Measurements from ENCODE around the gene CA10.

Gene CA10

DNA sequence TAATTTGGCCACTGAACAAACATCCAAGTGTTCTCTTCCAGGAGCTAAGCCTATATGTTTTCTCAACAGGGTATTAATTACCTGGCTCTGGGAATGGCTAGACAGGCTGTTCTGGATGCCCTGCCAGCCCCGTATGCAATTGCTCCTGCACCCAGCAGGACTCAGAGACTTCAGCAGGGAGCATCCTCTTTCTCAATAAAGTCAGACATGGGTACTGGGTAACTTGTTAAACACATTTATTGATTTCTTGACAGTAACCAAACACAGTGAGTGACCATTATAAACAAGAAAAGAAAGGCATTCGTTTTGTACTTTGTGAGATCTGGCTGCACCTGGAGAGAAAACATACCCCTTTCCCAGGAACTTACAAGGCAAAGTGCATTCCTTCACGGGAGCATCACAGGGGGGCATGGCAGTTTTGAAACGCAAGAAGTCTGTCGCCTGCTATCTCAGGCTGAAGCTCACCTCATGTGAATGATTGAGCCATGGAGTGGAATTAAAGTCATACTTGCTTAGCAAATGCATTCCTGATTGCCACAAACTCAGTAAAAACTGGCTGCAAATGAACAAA, 528.3 kb downstream of the CA10 start:
- no peak for DNase-seq

DNA sequence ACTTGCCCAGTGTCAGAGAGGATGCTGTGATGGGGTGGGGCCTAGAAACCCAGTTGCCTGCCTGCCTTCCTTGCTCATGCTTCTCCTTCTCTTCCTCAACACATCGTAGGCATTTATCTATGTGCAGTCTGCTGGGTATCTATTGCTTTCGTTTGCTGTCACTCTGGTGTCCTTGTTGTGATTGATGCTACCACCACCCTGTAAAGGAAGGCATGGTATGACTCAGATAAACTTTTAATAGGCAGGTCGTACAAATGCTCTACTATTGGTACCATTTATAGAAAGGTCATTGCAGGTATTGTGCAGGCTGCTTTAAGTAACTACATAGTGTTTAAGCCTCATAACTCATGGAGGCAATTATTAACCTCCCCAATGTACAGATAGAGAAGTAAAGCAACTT, 529.3 kb downstream of the CA10 start:
- no peak for DNase-seq

DNA sequence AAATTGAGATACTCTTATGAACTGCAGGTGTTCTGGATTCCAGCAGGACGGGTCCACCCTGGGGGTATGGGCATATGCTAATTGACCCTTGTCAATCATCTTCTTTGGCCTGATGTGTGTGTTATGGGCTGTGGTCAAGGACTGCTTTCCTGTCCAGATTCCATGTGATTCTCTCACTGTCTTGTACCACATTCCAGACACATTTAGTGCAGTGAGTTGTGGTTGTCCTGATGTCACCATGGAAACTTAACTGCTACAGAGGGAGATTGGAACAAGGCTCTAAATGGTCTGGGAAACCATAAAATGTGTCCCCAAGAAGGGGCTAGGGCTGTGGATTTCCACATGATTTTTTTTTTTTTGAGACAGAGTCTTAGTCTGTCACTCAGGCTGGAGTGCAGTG, 530.7 kb downstream of the CA10 start:
- DNase-seq: no peak

DNA sequence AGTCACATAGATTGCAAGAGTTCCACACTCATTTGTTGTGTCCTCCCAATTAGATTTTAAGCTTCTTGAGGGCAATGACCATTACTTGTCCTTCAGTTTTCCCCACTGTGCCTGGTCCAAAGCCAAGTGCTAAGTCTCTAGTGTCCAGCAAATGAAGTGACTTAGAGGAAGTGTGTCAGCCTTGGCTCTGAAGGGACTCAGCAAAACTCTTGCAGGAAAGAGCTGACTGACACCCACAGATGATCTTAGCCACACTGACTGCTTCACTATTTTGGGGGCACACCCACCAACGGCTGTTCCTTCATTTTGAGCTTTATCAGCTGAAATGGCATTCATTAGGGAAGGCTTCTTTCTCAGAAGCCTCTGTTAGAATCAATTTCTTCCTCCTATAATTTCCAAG, 540.0 kb downstream of the CA10 start:
- DNase-seq: no peak

DNA sequence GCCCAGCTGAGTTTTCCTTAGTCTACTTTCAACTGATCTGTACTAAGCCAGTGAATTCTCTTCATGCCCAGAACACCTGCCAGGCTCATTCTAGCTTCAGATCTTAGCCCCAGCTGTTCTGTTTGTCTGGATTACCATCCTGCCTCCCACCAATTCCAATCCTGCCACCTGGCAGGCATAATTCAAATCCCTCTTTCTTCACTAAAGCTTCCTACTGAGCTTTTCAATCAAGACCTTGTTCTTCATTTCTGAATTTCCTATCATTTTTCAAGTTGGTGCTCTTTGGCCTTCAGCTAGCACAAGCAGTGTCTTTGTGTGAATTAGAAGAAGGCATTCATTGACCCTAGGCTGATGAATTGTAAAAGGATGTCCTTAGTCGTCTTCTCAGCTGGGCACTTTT, 540.5 kb downstream of the CA10 start:
- no peak for DNase-seq

DNA sequence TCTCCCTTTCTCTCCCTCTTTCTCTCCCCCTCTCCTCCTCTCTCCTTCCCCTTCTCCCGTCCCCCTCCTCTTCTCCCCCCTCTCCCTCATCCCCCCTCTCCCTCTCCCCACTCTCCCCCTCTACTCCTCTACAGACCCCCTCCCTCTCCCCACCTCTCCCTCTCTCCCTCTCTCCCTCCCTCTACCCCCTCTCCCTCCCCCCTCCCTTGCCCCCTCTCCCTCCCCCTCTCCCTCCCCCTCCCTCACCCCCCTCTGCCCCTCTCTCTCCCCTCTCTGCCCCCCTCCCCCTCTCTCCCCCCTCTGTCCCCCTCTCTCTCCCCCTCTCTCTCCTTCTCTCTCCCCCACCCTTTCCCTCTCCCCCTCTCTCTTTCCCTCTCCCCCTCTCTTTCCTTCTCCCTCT, 545.3 kb downstream of the CA10 start:
- no peak for DNase-seq

DNA sequence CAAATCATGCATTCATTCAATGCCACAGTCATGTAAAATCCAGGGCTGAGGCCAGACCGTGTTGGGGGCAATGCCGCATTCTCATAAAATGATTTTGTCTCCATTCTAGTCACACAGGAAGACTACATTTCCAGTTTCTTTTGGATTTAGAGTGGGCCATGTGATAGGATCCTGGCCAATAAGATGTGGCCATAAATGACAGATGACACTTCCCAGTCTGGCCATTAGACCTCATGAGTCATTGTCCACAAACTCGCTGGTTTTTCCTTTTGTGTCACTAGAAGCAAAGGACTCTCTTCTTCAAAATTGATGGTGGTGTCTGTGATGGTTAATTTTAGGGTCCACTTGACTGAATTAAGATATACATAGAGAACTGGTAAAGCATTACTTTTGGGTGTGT, 545.8 kb downstream of the CA10 start:
- no peak for DNase-seq

DNA sequence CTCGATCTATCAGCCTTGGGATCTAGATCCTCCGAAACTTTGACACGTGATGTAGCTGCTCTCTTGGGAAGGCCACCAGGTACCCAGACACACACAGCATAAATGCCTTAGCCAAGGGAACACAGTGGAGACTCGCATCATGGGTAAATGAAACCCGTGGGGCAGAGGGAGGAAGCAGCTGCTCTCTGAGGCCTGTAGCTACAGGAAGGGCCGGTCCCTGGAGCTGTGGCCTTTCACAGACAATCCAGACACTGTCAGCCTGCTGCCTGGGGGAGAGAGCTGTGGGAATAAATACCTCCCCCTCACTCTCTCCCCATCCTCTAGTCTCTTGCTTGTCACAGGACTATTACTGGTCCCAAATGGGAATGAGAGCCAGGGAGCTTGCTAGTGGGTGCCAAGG, 546.9 kb downstream of the CA10 start:
- DNase-seq: no peak

DNA sequence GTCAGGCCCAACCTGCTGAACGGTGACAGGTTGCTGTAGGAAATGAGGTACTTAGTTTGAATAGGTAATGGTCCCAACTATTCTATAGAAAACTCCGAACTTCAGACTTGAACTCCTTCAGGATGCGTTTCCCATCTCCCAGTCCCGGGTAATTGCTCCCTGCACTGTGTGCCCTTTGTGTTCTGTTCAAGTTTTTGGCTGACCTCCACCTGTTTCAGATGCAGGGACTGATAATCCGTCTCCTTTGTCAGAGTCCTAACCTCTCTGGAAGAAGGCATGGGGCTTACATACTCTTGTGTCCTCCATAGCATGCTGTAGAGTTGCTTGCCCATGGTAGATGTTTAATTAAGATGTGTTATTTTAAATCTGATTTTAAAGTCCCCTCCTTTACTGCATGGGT, 547.7 kb downstream of the CA10 start:
- DNase-seq: no peak

DNA sequence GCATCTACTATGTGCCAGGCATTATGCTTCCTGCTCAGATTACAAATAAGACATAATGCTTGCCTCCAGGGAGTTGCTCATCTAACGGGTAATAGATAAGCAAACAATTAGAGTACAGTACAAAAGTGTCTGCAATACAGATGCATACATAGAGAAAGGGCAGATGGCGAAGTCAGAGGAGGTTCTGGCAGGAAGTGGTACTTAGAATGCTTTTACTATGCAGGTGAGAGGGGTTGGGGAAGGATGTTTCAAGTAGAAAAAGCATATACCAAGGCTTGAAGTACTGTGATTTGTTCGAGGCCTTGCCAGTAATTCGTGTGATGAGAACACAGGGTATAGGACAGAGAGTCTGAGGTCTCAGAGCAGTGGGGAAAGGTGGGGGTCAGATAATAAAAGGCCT, 548.4 kb downstream of the CA10 start:
- DNase-seq: no peak

DNA sequence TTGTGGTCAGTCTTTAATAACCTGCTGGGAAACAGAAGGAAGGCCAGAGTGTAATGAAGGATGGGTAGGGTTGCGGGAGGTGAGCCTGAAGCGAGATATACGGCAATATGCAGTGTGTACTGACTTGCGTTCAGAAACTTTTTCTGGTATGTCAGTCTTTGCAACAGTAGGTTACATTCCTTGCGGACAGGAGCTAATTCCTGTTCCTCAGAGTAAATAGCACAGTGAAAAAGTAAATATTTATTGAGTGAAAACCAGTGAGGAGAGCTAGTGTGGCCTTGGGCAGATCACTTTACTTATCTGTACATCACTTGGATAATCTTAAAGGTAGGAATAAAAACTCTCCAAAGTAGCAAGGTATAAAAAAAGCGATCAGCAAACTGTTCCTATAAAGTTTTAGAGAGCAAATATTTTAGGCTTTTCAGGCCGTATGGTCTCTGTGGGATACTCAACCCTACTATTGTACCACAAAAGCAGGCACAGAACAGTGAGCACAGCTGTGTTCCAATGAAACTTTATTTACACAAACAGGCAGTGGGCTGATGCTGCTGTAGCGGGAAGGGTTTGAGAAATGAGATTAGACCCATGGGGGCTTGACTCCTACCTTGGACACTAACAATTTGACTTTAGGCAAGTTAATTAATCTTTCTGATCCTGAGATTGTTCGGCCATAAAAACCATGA, 550.1 kb downstream of the CA10 start:
- DNase-seq: no peak

DNA sequence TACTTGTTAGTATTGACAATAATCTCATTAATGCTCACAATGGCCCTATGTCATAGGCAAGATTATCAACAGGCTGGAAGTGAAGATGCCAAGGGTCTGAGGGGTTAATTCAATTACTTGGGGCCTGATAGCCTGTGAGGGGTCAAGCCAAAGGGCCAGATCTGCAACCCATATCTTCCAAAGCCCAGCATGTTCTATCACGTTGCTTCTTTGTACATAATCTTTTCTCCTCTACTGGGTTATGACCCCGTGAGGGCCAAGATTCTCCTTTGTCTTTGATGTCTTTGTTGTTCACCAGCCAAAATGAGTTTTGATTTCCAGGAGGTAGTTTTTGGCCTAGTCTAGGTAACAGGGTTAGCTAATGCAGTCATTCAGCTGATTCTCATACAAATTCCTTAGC, 551.0 kb downstream of the CA10 start:
- no peak for DNase-seq

DNA sequence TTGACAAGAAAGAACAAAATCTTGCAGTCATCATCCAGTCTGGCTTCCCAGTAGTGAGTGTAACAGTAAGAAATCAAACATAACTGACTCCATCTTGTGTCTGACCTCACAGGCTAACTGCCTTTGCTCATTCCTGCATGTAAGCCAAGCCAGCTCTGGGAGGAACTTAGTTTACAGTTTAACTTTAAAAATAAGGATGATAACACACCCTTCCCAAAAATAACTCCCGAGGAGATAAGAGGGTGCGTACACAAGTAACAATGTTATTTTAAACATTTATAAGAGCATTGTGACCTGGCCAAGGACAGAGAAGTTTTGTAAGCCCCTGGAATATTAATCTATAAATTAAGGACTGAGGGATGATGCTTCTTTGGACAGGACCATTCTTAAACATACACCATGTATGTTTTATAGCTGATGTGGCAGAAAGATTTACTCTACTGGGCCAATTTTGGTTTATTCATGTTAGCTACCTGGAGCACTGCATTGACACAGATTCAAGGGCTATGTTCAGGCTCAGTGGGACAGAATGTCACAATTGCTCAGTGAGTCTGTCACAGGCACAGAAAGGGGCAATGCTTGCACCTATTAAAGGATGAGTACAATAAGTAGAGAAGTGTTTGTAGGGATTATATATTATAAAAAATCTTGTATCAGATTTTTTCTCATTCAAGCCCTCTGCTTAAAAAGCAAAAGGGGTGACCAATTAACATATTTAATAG, 554.1 kb downstream of the CA10 start:
- no peak for DNase-seq

DNA sequence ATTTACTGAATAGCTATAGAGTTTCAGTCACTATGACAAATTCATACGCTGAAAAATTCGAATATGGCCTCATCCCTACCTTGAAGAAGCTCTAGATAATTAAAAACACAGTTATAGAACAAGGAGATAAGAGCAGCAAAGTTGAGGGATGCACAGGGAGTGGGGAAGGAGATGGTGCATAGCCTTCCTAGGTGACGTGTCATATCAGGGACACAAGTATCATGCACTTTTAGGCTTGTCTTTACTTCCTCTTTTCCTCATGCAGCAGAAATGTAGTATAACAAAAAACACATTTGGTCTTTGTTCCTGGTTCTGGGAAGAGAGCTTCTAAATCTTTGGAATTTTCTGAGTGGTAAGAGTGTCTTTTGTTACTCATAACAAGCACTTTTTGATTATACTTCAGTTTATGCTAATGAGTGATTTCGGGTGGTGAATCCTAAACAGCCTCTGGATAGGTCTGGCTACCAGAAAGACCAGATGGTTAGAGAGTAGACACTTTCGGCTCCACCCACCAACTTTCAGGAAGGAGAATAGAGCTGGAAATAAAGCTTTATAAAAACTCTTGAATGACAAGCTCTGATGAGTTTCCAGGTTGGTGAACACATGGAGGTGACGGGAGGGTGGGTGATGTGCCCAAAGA, 556.8 kb downstream of the CA10 start:
- DNase-seq: no peak

DNA sequence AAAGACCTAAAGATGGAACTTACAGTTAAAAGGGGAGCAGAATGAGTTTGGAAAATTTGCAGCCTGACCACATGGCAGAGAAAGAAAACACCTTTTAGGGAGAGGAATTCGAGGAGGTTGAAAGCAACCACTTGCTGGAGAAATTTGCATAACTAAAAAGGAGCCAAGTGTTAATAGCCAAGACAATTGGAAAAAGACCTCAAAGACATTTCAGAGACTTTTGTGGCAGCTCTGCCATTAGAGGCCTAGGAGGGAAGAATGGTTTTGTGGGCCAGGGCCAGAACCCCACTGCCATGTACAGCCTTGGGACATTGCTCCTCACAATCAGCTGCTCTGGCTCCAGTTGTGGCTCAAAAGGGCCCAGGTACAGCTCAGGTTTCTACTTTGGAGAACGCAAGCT, 559.7 kb downstream of the CA10 start:
- no peak for DNase-seq

DNA sequence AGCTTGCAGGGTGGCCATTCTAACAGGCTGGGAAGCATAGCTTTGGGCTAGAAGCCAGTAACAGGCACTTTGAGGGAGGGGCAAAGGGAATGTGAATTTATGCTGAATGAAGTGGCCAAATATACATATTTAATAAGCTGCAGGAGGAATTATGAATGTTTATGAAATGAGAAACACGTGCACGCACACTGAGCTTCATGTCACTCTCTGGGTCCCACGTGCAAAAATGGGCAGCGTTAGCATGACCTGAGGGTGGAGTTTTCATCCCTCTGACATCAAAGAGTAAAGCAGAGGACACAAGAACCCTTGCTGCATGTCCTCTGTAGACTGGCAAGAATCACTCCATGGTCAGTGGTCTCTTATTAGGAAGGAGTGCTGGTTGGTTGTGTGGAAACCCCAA, 561.2 kb downstream of the CA10 start:
- no peak for DNase-seq

DNA sequence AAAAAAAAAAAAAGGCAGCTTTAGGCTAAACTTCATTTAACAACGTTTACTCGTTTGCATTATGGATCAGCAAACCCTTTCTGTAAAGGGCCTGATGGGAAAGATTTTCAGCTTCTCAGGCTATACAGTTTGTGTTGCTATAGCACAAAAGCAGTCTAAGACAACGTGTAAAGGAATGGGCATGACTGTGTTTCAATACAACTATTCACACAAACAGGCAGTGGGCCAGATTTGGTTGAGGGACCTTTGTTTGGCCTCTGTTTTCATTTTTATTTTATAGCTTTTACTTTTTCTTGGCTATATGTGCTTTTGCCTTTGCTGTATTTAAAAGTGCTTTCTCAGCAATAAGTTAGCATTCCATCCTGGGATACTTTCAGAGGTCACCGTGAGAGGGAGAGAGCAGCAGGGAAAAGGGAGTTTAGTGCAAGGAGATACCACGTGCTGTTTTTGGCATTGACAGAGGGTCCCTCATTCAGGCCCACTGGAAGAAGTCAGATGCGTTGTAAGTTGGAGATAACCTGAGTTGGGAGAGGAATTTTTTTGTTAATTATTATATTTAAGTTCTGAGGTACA, 562.6 kb downstream of the CA10 start:
- DNase-seq: no peak

DNA sequence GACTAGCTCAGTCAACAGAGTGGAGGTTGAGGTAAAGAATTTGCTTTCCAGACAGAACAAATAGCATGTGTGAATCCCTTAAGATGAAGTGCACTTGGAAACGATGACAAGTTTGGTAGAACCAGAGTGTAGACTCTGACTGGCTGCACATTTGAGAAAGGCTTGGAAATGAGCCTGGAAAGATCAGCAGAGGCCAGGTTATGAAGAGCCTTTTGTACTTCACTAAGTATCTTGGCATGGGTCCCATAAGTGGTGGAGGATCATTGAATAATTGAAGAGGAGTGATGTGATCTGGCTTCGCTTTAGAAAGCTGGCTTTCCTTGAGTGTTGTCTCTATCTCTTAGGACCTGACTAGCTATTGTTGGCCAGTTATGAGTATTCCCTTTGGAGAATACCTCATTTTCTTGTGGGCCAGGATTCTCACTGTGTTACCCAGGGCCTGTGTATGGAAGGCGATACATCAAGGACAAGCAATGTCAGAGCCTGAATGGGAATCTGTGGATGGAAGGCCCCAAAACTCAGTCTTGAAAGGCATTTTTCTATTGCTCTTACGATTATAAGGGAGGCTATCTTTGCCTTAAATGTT, 568.4 kb downstream of the CA10 start:
- DNase-seq: no peak

DNA sequence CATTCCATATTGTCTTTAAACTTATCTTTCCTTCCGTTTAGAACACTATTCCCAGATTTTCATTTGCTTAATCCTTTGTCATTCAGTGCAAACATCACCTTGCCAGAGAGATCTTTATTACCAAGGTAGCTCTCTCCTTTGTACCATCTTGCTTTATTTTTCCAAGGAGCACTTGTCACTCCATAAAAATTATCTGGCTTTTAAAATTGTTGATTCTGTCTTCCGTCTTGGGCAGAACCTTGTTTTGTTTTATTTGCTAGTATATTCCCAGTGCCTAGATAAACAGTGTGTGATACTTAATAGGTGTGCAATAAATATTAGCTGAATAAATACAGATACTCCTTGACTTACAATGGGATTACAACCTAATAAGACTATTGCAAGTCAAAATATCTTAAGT, 570.5 kb downstream of the CA10 start:
- DNase-seq: no peak

DNA sequence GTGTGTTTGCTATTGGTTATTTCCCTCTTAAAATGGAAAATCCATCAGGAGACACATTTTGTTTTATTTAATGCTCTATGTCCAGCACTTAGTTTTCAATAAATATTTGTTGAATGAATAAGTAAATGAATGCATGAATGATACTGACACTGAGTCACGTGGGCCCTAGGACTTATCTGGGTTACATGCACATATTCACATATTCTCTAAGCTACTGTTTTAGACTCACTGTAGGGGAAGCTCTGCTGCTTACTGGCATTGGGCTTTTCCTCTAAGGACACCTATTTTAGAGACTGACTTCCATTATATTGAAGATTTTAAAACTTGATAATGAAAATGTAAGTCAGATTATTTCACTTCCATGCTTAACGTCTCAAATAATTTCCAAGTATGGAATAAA, 571.0 kb downstream of the CA10 start:
- no peak for DNase-seq

DNA sequence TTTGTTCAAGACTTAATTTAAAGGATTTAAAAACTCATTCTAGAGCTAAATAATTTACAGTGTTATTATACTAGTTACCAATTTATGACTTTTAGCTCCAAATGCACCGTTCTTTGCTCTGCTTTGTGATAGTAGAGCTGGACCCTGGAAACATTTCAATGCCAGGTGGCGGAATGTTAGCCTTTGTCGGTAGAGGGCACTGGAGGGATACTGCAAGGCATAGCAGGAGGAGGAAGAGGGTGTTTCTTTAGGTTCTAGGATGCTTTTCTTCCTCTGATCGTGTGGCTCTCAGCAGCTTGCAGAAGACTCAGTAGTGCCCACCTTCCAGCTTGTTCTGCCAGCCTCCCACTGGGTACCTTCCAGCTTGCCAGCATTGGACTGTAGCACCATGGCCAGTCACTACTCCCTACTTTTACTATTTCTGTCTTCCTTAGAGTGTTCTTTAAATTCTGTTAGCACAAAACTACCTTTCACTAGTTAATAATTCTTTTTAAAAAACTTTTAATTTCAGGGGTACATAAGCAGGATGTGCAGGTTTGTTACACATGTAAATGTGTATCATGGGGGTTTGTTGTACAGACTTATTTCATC, 572.9 kb downstream of the CA10 start:
- DNase-seq: no peak

DNA sequence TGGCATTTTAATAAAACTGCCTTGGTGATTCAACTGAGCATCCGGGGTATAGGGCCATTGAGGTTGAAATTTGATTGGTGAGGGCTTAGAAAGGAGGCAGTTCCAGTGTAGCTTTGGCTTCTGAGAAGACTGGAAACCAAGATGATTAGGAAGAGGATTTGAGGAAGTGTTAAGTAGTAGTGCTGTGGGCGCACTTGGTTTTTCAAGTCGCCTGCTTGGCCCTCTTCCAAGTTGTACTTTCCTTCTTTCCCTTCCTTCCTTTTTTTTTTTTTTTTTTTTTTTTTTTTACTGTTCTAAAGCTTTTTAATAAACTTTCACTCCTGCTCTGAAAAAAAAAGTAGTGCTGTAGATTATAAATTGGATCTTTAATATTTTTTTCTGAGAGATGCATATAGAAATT, 577.6 kb downstream of the CA10 start:
- DNase-seq: no peak
